CMK (cell line): ENCODE data around the gene CCDC97.
"Not testable (repeated sequence)": the region's sequence is repeated elsewhere in the genome, so short reads cannot be mapped to it uniquely, and the experiment has no call there.

Experiments
- DNase-seq: peaks from one replicate; pipeline ENCODE4 v3.0.0-alpha.2; 2010; ENCODE audit warnings: low read depth

The CCDC97 gene

DNA sequence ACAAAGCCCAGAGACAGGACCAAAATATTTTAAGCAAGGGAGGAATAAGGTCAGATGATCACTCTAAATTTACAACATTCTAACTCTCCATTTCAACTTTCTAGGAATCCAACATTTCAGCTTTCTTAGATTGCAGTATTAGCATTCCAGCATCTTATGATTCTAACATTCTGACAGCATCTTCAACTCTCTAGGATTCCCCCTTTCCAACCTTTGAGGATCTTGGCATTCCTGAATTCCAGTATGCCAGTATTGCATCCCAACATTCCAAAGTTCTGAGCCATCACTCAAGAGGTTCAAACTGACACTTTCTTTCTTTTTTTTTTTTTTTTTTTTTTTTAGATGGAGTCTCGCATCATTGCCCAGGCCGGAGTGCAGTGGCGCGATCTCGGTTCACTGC, 30.0 kb downstream of the CCDC97 start:
- no peak for DNase-seq

DNA sequence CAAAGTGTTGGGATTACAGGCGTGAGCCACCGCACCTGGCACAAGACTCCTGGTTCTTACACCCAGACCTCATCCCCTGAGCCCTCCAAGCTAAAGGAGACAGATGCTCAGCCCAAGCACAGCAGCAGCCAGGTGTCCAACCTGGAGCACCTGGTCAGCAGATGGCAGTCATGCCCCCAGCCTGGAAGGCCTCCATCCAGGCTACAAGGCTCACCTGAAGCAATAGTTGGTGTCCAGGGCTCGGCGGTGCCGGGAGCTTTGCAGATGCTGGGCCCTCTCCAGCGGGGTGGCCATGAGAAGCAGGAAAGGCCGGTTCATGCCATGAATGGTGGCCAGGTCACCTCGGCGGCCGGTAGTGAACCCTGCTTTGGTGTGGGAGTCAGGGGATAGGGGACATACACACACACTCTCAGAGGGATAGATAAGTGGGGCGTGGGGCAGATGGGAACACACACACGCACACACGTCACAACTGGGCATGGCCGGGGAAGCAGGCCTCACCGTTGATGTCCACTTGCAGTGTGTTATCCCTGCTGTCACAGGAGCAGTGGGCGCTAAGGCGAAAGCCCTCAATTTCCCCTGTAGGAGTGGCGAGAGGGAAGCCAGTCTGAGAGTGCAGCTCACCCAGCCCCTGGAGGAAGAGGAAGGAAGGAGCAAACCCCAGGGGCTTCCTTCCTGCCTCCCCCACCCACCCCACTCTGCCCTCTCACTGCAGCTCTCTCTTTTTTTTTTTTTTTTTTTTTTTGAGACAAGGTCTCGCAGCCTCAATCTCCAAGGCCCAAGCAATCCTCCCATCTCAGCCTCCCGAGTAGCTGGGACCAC, 31.9 kb downstream of the CCDC97 start:
- DNase-seq: no peak

DNA sequence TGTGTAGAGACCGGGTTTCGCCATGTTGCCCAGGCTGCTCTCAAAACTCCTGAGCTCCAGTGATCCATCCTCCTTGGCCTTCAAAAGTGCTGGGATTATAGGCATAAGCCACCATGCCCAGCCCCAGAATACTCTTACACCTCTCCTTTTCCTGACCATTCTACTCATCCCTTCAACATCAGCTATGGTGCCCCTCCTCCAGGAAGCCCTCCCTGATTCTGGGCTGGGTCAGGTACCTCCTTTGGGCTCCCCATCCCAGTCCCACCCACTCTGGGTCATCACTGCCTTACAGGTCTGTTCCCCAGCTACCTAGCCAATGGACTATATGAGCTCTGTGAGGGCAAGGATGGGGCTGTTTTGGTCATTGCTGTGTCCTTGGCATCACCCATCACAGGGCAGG, 34.2 kb downstream of the CCDC97 start:
- no peak for DNase-seq

DNA sequence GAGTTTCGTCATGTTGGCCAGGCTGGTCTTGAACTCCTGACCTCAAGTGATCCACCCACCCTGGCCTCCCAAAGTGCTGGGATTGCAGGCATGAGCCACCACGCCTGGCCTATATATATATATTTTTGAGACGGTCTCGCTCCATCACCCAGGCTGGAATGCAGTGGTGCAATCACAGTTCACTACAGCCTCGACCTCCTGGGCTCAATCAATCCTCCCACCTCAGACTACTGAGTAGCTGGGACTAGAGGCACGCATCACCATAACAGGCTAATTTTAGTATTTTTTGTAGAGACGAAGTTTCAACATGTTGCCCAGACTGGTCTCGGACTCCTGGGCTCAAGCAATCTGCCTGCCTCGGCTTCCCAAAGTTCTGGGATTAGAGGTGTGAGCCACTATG, 36.9 kb downstream of the CCDC97 start:
- not testable (repeated sequence) for DNase-seq

DNA sequence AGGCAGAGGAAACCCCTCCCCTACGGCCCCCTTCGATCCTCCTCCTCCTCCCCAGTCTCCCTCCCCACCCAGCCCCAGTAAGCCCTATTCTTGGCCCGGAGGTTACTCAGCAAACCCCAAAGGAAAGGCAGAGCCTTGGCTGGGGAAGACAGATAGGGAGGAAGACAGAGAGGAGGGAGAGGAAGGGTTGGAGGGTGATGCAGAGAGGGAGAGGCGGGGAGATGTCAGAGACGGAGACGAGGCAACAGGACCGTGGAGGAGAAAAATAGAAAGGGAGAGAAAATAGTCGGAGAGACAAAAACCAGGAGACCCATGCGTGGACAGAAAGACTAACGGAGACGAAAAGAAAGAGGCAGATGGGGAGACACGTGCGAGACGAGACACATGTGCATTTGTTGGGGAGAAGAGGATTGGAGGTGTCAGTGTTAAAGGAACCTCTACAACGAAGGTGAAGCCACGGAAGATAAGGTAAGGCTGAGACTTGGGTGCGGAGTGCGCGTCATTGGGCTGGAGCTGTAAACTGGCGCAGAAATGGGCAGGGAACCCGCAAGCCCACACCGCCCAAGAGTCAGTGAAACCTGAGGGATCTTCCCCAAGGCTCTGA, 40.9 kb downstream of the CCDC97 start:
- DNase-seq: peak; percentile 89

DNA sequence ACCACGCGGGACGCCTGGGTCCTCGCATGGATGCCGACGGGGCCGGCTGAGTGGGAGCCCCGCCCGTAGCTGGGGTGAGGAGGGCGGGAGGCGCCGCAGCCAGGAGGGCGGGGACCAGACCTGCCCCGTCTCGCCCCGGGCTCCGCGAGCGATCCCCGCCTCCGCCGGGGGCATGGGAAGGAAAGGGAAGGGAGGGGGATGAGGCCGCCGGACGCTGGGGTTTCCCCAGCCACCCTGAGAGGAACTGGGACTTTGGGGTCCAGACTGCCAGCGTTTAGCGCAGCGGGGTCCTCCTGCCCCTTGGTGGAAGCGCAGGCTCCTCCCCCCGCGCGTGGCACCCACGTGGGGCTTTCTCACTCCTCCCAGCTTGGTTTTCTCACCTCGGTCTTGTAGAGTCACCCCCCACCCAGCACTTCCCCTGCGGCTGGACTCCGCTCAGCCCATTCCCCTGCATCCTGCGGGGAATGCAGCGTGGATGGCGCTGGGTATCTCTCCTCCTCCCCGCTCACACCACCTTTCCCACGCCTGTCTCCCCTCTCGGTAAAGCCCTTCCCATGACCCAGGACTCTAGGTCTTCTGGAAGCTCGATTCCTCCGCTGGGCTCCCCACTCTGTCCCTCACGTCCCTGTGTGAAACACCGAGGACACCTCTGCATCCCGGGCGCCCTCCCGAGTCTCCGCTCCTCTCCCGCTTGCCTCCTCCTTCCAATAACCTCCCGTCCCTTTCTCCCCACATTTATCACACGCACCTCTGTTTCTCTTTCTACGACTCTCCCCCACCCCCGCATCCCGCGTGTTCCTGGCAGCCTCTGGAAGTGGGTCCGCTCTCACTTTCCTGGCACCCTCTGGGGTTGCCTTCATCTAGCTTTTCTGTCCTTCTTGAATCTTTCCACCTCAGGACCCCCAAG, 41.6 kb downstream of the CCDC97 start:
- peak; percentile 91 for DNase-seq

DNA sequence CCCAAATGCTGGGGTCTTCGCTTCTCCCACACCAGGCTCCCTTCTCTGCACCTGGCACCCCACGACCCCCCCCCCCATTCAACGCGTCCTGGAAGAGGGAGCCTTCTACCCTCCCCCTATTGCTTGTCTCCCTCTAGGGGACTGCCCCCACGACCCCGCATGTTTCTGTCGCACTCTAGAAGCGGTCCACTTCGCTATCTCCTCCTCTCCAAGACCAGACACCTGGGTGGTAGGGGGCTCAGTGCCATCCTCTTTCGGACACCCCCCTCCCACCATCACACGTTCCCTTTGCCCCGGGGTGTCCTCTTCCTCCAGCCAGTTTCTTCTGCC, 42.3 kb downstream of the CCDC97 start:
- DNase-seq: no peak

DNA sequence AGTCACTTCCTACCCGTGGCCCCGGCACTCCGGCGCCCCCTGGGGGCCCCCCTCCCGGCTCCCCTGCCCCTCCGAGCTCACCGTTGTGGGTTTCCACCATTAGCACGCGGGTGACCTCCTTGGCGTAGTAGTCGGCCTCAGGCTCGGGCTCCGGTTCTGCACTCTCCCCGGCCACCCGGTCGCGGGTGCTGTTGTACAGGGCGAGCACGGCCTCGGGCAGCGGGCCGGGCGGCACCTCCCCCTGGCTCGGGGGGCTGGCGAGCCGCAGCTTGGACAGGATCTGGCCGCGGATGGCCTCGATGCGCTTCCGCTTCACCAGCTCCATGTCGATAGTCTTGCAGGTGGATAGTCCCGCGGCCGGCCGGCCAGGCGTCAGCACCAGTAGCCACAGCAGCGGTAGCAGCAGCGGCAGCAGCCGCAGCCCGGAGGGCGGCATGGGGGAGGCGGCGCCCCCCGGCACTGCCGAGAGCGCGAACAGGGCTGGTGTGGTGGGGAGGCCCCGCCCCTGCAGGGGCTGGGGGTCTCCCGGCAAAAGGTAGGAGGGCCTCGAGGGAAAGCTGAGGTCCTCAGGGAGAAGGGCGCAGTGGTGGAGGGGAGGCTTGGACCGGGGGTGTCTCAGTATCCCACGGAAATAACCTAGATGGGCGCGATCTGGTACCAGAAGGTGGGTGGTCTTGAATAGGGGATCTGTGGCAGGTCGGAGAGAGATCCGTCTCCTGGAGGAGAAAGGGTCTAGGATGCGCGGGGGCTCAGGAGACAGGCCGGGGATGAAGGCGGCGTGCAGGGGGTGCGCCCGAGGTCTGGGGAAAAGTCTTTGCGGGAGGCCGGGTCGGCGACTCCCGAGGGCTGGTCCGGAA, 42.9 kb downstream of the CCDC97 start:
- peak; percentile 54 for DNase-seq

DNA sequence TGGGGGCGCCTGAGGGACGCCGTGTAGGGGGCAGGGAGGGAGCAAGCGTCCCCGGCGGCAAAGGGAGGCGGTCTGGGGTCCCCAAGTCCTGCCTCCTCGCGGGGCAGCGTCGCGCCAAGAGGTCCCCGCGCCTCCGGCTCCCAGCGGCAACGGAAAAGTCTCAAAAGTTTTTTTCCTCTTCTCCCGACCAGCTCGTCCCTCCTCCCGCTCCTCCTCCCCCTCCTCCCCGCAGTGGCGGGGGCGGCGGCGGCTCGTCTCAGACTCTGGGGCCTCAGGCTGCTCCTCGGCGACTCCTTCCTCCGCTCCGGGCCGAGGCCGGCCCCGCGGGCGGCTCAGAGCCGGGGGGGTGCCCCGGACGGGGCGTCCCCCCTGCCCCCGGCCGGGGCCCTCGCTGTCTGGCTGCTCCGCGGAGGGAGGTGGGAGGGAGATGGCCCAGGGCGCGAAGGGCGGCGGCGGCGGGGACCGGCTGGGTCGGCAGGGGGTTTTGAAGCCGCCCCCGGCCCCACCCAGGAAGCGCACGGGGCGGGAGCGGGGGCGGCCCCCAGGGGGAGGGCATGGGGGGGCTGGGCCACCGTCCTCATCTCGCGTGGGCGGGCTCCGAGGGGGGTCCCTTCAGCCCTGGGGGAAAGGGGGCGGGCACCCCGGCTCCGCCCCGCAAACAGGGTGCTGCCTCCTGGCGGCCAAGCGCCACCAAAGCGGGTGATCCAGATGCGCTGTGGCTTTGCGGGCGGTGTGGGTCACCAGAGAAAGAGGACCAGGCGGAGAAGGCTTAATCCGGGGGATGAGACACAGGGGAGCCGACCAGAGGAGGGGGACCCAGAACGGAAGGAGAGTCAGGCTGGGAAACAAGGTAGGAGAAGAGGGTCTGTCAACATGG, 43.7 kb downstream of the CCDC97 start, which contains the start of gene TGFB1:
TGFB1 (minus strand) TSS at position 457 of the 877 bp plus-strand sequence. CDS start 878 bp downstream, outside the sequence.
- peak; percentile 84 for DNase-seq

DNA sequence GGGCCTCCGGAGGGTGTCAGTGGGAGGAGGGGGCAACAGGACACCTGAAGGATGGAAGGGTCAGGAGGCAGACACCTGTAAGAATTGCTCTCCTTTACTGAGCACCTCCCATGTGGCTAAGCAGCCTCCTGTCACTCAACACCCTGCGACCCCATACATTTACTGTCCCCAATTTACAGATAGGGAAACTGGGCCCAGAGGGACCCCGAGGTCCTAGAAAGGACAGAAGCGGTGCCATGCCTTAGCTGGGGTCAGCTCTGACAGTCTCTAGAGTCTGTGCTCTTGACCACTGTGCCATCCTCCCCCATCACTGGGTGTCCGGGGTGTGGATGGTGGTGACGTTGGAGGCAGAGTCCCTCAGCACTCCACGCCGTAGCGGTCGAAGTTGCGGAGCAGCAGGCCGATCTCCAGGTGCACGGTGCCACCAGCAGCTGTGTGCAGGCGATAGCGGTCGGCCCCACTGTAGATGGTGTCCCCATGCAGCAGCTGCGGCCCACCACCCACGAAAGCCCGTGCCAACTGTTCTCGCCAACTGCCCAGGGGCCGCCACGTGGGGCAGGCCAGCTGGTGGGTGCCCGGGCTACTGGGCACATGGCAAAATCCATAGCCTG, 44.5 kb downstream of the CCDC97 start:
- no peak for DNase-seq

DNA sequence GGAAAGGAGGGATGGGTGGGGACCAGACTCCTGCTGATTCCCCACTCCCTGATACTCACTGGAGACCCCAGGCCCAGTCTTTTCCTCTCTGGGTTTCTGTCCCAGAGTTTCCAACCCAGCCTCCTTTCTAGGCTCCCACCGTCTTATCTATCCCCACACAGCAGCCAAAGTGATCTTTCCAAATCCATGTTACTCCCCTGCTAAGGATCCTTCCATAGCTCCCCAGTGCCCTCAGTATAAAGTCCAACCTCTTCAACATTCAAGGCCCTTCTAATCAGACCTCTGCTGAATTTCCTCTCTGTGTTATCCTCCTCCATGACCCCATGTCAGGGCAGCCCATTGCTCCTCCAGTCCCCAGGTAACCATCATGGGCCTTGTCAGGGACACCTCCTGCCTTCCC, 45.1 kb downstream of the CCDC97 start:
- no peak for DNase-seq

DNA sequence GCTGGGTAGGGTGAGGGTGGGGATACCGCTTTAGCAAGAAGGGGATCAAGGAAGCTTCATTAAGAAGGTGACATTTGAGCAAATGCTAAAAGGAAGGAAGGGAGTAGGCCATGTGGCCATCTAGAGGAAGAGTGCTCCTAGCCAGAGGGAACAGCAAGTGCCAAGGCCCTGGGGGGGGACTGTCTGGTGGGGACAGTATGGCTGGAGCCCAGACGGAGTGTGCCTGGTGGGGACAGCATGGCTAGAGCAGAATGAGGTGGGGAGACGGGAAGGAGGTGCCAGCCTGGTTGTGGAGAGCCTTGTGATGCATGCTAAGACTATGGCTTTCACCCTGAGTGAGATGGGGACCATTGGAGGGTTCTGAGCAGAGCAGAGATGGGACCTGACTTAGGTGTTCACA, 45.8 kb downstream of the CCDC97 start:
- DNase-seq: no peak

DNA sequence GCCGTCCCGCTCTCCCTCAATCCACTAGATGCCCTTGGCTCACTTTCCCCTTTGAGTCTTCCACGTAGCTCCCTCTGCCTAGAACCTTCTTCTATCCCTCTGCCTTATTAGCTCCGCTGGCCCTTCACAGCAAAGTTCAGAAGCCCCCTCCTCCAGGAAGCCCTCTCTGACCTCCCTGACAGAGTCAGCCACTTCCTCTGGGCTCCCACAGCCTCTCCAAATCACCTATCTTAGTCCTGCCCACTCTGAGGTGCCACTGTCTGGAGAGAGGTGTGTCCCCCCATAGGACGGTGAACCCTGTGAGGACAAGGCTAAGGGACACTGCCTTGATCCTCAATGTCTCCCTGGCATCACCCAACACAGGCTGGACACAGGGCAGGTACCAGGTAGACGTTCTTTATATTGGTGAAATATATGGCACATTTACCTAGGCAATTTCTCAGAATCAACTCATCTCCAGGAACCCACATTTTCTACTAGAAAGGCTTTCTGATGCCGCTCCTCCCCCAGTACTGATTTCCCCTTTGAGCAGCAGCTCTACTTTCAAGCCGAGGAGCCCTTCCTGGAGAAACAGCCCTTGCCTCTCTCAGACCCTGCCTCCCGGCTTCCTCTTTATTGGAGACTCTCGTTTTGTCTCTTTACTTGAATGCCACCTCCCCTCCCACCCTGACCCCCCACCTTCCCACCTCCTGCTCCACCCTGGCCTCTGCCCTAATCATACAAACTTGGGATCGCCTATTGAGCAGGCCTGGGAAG, 47.2 kb downstream of the CCDC97 start:
- no peak for DNase-seq

DNA sequence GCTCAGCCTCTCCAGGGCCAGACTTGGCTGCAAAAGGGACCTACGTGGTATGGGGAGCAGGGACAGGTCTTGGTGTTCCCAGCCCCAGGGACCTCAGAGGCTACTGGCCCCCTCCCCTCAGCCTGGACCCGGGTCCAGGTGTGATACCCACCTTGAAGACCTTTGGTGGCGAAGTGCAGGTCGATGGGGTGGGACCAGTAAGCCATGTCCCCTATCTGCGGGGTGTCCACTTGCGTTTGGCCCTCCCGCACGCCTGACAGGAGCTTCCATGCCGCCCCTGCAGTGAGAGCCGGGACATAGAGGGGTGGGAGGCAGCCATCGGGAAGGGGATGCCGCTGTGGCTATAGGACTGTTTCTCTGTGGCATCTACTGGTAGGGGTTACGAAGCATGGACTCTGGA, 47.8 kb downstream of the CCDC97 start:
- DNase-seq: no peak

DNA sequence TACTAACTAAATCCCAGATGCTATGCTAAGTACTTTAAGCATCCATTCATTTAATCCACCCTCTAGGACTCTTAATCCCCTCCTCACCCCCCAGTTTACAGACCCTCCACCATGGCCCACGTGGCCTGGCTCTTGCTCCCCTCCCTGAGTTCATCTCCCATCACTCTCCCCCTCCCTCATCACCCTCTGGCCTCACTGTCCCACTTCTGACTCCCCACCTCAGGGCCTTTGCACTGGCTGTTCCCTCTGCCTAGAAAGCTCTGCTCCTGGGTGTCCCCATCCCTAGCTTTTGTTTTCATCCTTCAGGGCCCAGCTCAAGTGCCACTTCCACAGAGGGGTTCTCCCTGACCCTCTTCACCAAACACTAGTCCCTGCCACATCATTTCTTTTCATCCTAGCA, 49.8 kb downstream of the CCDC97 start:
- DNase-seq: no peak

DNA sequence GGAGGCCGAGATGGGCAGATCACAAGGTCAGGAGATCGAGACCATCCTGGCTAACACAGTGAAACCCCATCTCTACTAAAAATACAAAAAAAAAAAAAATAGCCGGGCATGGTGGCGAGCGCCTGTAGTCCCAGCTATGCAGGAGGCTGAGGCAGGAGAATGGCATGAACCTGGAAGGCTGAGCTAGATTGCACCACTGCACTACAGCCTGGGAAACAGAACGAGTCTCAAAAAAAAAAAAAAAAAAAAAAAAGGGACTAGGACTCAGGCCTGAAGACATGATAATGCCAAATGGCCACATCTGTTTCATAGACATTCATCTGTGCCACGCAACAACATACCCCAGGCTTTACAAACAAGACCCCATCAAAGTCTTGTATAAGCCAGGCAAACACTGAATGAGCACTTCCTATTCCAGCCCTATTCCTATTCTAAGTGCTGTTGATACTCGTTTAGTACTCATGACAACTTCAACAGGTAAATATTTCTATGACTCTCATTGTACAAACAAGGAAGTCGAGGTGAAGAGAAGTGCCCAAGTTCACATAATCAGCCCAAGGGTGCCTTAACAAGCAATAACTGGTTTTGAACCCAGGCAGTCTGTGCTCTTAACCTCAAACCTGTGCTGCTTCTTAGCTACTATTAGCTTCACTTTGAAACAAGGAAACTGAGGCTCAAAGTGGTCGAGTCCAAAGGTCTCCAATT, 52.3 kb downstream of the CCDC97 start:
- no peak for DNase-seq

DNA sequence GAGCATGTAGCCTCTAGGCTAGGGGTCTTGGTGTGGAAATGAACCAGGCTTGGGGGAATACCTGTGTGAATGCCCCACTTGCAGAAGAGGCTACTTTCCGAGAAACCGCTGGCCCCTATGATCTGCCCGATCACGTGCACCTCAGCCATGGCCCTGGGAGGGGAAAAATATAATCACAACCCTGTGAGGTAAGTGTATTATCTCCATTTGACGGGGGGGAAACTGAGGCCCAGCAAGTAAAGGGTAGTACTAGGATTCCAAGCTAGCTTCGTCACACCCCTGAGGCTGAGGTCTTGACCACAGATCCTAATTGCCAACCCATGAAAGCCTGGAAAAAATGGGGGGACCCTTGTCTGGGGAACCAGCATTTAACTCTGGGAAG, 53.4 kb downstream of the CCDC97 start:
- no peak for DNase-seq

DNA sequence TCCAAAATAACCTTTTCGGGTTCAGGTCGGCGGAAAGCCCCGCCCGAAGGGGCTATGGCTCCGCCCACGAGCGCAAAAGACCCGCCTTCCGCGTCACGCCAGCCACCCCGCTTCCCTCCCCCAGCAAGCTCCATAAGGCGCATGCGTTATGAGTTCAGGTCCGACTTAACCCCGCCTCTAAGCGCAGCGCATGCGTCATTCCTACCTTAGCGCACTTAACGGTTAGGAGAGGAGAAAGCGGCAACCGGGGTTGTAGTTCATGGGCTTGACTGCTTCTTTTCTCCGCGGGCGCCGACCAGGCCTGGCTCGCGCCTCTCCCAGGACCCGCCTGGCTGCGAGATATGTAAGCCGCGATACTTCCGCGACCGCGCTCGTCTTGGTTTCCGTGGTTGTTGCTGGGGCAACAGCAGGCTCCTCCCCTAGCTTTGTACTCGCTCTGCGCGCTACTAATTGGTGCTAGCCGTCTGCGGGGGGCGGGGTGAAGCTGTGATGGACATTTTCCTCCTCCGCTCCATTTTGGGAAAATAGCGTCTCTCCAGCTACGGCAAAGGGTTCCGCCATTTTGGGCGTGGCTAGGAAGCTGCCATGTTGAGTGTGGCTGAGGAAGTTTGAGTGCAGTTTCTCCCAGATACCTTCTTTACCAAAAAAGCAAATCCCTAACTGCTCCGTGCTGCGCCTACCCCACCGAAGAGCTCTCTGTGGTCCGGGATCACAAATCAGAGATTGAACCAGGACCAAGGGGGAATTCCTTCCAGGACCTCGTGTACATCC, 54.0 kb downstream of the CCDC97 start, which contains the start of gene B9D2:
B9D2 (minus strand) TSS at position 397 of the 771 bp plus-strand sequence. CDS start 630 bp downstream, outside the sequence.
- DNase-seq: peak; percentile 95
